NB4 (cell line): Measurements from ENCODE around the gene SPAG7.

Source experiments
- DNase-seq: peaks from one replicate; pipeline ENCODE4 v3.0.0; 2010; ENCODE audit warnings: low read depth
- H3K4me3 ChIP-seq: one replicate; pipeline ENCODE4 v1.5.1; 2011; ENCODE audit warnings: mild to moderate bottlenecking, low read depth, low read length, moderate library complexity
- MYC ChIP-seq: IDR thresholded peaks from 2 replicates; pipeline ENCODE4 v1.6.1; 2011; ENCODE audit warnings: low read depth, low read length
- POLR2A ChIP-seq: IDR thresholded peaks from 2 replicates; pipeline ENCODE4 v1.6.1; 2011; ENCODE audit warnings: mild to moderate bottlenecking; ENCODE audit not compliant: insufficient read length; ENCODE audit errors: extremely low read depth
- TF ChIP-seq, protein P1 (sequence below): IDR thresholded peaks from one replicate; pipeline ENCODE4 v1.5.1; 2012; ENCODE audit warnings: low read depth, low read length
- TF ChIP-seq, protein P2 (sequence below): IDR thresholded peaks from 2 replicates; pipeline ENCODE4 v1.6.1; 2011; ENCODE audit warnings: low read depth, low read length

The SPAG7 gene

GRCh38 chr17:4947010-4947410 is 20.6 kb downstream of the SPAG7 start:
- peak; percentile 56 for DNase-seq
- peak overlapping the region; percentile 95 for H3K4me3 ChIP-seq
- TF ChIP-seq, protein P1, sequence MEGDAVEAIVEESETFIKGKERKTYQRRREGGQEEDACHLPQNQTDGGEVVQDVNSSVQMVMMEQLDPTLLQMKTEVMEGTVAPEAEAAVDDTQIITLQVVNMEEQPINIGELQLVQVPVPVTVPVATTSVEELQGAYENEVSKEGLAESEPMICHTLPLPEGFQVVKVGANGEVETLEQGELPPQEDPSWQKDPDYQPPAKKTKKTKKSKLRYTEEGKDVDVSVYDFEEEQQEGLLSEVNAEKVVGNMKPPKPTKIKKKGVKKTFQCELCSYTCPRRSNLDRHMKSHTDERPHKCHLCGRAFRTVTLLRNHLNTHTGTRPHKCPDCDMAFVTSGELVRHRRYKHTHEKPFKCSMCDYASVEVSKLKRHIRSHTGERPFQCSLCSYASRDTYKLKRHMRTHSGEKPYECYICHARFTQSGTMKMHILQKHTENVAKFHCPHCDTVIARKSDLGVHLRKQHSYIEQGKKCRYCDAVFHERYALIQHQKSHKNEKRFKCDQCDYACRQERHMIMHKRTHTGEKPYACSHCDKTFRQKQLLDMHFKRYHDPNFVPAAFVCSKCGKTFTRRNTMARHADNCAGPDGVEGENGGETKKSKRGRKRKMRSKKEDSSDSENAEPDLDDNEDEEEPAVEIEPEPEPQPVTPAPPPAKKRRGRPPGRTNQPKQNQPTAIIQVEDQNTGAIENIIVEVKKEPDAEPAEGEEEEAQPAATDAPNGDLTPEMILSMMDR: no peak
- TF ChIP-seq MYC (no peak), POLR2A (no peak)
- TF ChIP-seq, protein P2, sequence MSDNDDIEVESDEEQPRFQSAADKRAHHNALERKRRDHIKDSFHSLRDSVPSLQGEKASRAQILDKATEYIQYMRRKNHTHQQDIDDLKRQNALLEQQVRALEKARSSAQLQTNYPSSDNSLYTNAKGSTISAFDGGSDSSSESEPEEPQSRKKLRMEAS: no peak

DNA sequence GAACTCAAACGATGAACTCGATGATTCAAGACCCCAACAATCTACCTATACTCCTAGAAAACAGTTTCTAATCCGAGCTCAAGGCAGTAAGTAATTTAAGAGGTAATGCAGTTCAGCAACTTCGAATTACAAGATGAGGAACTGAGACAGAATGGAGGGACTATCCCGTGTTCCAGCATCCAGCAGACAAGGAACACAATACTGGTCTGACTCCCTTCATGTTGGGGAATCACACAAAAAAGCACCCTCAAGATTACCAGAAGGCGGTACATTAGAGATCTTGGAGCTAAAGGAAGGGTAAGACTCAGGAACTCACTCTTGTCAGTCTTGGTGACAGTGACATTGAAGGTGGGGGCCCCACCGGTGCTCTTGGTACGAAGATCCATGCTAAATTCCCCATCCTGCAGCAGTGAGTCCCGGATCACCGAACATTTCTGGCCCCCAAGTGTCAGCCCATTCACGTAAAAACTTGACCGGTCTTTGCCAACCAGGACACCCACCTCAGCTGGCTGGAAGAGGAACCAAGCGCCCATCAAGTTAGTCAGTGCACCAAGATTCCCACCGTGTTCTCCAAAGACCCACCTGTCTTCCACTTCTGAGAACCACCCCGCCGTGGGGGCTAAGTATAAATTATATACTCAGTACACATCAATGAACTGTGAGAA is 21.2 kb downstream of the SPAG7 start:
- no peak for TF ChIP-seq MYC
- TF ChIP-seq, protein P2: no peak
- TF ChIP-seq POLR2A: no peak
- TF ChIP-seq, protein P1: no peak
- H3K4me3 ChIP-seq: peak overlapping the region; percentile 95
- DNase-seq: peak; percentile 21

- TF ChIP-seq, protein P1: no peak
- TF ChIP-seq POLR2A (no peak), MYC (no peak)
- TF ChIP-seq, protein P2: no peak
- H3K4me3 ChIP-seq: peak overlapping the region; percentile 95
- DNase-seq: no peak
These were observed 21.7 kb downstream of the SPAG7 start for GRCh38 chr17:4945944-4946280.

- TF ChIP-seq, protein P2: no peak
- TF ChIP-seq, protein P1: no peak
- TF ChIP-seq POLR2A: peak; percentile 5
- TF ChIP-seq MYC: no peak
- H3K4me3 ChIP-seq: peak overlapping the region; percentile 95
- peak; percentile 83 for DNase-seq
These were observed 22.3 kb downstream of the SPAG7 start for GRCh38 chr17:4945176-4945943.

GRCh38 chr17:4944554-4945175 is 23.0 kb downstream of the SPAG7 start:
- DNase-seq: no peak
- TF ChIP-seq, protein P1: no peak
- TF ChIP-seq, protein P2: no peak
- no peak for TF ChIP-seq MYC
- H3K4me3 ChIP-seq: peak overlapping the region; percentile 95
